Endothelial cell of umbilical vein (primary cell): Measurements from ENCODE around the gene BCL2.

Source experiments
- EZH2 ChIP-seq: IDR thresholded peaks from 2 replicates; pipeline ENCODE4 v1.6.1; 2012; ENCODE audit warnings: borderline replicate concordance, low read depth, mild to moderate bottlenecking, moderate library complexity, low read length, inconsistent platforms; ENCODE audit not compliant: severe bottlenecking
- TF ChIP-seq, protein P1 (sequence below), 2 donors: IDR thresholded peaks; 1 replicate in 1 of 2; 2 replicates in 1 of 2; pipeline ENCODE4 v1.5.1; 2011; ENCODE audit warnings: low read length in 2 of 2, mild to moderate bottlenecking in 2 of 2, moderate library complexity in 2 of 2, control low read depth in 1 of 2, inconsistent platforms in 1 of 2, low read depth in 1 of 2; ENCODE audit not compliant: insufficient read depth in 1 of 2; ENCODE audit errors: extremely low read depth in 1 of 2

DNA sequence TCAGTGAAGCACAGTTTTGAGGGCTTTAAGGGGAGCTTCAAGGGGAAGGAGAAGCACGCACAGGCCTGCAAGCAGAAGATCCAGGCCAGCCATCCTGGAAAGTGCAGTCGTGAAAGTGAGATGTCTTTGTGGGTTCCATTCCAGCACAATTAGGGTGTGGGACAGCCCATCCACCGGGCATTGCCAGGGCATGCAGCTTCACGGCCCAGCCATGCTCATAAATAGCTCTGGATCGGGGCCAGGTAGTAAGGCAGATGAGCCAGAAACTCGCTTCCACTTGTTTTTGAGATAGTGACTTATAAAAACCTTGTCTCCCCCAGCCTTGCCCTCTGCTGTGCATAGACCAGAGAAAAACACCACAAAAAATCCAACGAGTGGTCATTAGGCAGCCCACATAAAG is 26.5 kb upstream of the BCL2 start:
- TF ChIP-seq, protein P1, sequence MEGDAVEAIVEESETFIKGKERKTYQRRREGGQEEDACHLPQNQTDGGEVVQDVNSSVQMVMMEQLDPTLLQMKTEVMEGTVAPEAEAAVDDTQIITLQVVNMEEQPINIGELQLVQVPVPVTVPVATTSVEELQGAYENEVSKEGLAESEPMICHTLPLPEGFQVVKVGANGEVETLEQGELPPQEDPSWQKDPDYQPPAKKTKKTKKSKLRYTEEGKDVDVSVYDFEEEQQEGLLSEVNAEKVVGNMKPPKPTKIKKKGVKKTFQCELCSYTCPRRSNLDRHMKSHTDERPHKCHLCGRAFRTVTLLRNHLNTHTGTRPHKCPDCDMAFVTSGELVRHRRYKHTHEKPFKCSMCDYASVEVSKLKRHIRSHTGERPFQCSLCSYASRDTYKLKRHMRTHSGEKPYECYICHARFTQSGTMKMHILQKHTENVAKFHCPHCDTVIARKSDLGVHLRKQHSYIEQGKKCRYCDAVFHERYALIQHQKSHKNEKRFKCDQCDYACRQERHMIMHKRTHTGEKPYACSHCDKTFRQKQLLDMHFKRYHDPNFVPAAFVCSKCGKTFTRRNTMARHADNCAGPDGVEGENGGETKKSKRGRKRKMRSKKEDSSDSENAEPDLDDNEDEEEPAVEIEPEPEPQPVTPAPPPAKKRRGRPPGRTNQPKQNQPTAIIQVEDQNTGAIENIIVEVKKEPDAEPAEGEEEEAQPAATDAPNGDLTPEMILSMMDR (IDR thresholded peaks at IDR 0.05; ENCODE audit: extremely low read depth in 1 of 2, insufficient read depth in 1 of 2, low read depth in 1 of 2, low read length in 2 of 2), result no peak
- no peak for TF ChIP-seq EZH2
